Measurements from ENCODE around the gene RTKN2.

RTKN2 gene

GRCh38 chr10:62259998-62260397, 8.6 kb downstream of the RTKN2 start:
- TF ChIP-seq EZH2phosphoT487 (IDR thresholded peaks at IDR 0.05; ENCODE audit: borderline replicate concordance) (no peak), CTCF (conservative IDR thresholded peaks at IDR 0.05; ENCODE audit: low read length) (no peak)
- Histone ChIP-seq H3F3A (ENCODE audit: low read depth) (no peaks in the 10 kb centered on the region), H3K27me3 (ENCODE audit: insufficient read depth, low read length, poor library complexity, severe bottlenecking) (no peaks in the 10 kb centered on the region), H3K4me3 (ENCODE audit: low read length, poor library complexity, severe bottlenecking) (peak overlapping the region; percentile 8), H4K20me1 (ENCODE audit: insufficient read depth, low read length, poor library complexity, severe bottlenecking) (peaks cover 14% of the 10 kb centered on the region), H3K36me3 (ENCODE audit: insufficient read depth, low read length) (peaks cover 19% of the 10 kb centered on the region; the same call in 1 of the 2 replicates), H3K9ac (ENCODE audit: low read depth, low read length, poor library complexity, severe bottlenecking) (no peak overlapping the region), H2AFZ (ENCODE audit: low read length) (no peak overlapping the region), H3K4me2 (ENCODE audit: low read depth, low read length, poor library complexity, severe bottlenecking) (peak overlapping the region; percentile 76), H3K9me3 (ENCODE audit: insufficient read depth, low read depth, low read length) (no peaks in the 10 kb centered on the region), H3K79me2 (ENCODE audit: insufficient read depth, low read length) (peaks cover 97% of the 10 kb centered on the region), H3K9me2 (replicated peaks; ENCODE audit: low read depth, low read length) (no peaks in the 10 kb centered on the region), H3K4me1 (ENCODE audit: insufficient read depth, low read length, poor library complexity, severe bottlenecking) (peaks cover 69% of the 10 kb centered on the region)

- no peaks in the 10 kb centered on the region for H3K9me2 ChIP-seq (replicated peaks; ENCODE audit: low read depth, low read length)
- peaks cover 97% of the 10 kb centered on the region for H3K79me2 ChIP-seq (ENCODE audit: insufficient read depth, low read length)
- H3K9me3 ChIP-seq (ENCODE audit: insufficient read depth, low read depth, low read length): no peaks in the 10 kb centered on the region
- H3K36me3 ChIP-seq (ENCODE audit: insufficient read depth, low read length): peaks cover 21% of the 10 kb centered on the region
- H4K20me1 ChIP-seq (ENCODE audit: insufficient read depth, low read length, poor library complexity, severe bottlenecking): peaks cover 13% of the 10 kb centered on the region
- H3K4me2 ChIP-seq (ENCODE audit: low read depth, low read length, poor library complexity, severe bottlenecking): peak overlapping the region; percentile 76
- no peak for TF ChIP-seq CTCF (conservative IDR thresholded peaks at IDR 0.05; ENCODE audit: low read length)
- no peak for TF ChIP-seq EZH2phosphoT487 (IDR thresholded peaks at IDR 0.05; ENCODE audit: borderline replicate concordance)
- H3F3A ChIP-seq (ENCODE audit: low read depth): no peaks in the 10 kb centered on the region
- no peak overlapping the region for H2AFZ ChIP-seq (ENCODE audit: low read length)
- H3K27me3 ChIP-seq (ENCODE audit: insufficient read depth, low read length, poor library complexity, severe bottlenecking): no peaks in the 10 kb centered on the region
- H3K9ac ChIP-seq (ENCODE audit: low read depth, low read length, poor library complexity, severe bottlenecking): no peak overlapping the region
- peak overlapping the region; percentile 8 for H3K4me3 ChIP-seq (ENCODE audit: low read length, poor library complexity, severe bottlenecking)
- peaks cover 65% of the 10 kb centered on the region for H3K4me1 ChIP-seq (ENCODE audit: insufficient read depth, low read length, poor library complexity, severe bottlenecking)
These were observed 9.2 kb downstream of the RTKN2 start for GRCh38 chr10:62259456-62259855.

- H3K4me3 ChIP-seq (ENCODE audit: low read length, poor library complexity, severe bottlenecking): peak overlapping the region; percentile 8
- no peaks in the 10 kb centered on the region for H3K9me3 ChIP-seq (ENCODE audit: insufficient read depth, low read depth, low read length)
- H3K79me2 ChIP-seq (ENCODE audit: insufficient read depth, low read length): peaks cover 96% of the 10 kb centered on the region
- H3K27me3 ChIP-seq (ENCODE audit: insufficient read depth, low read length, poor library complexity, severe bottlenecking): no peaks in the 10 kb centered on the region
- H3K9ac ChIP-seq (ENCODE audit: low read depth, low read length, poor library complexity, severe bottlenecking): no peak overlapping the region
- peaks cover 26% of the 10 kb centered on the region for H3K36me3 ChIP-seq (ENCODE audit: insufficient read depth, low read length)
- H3K4me2 ChIP-seq (ENCODE audit: low read depth, low read length, poor library complexity, severe bottlenecking): peak overlapping the region; percentile 76
- H3F3A ChIP-seq (ENCODE audit: low read depth): no peaks in the 10 kb centered on the region
- H3K9me2 ChIP-seq (replicated peaks; ENCODE audit: low read depth, low read length): no peaks in the 10 kb centered on the region
- H2AFZ ChIP-seq (ENCODE audit: low read length): no peak overlapping the region
- no peak for TF ChIP-seq CTCF (conservative IDR thresholded peaks at IDR 0.05; ENCODE audit: low read length)
- TF ChIP-seq EZH2phosphoT487 (IDR thresholded peaks at IDR 0.05; ENCODE audit: borderline replicate concordance): no peak
- peaks cover 59% of the 10 kb centered on the region for H3K4me1 ChIP-seq (ENCODE audit: insufficient read depth, low read length, poor library complexity, severe bottlenecking)
- peaks cover 7% of the 10 kb centered on the region for H4K20me1 ChIP-seq (ENCODE audit: insufficient read depth, low read length, poor library complexity, severe bottlenecking)
These were observed 9.7 kb downstream of the RTKN2 start for GRCh38 chr10:62258926-62259325.

Measured in Loucy (cell line).